ENCODE data around the gene DOCK3.

Gene DOCK3

DNA sequence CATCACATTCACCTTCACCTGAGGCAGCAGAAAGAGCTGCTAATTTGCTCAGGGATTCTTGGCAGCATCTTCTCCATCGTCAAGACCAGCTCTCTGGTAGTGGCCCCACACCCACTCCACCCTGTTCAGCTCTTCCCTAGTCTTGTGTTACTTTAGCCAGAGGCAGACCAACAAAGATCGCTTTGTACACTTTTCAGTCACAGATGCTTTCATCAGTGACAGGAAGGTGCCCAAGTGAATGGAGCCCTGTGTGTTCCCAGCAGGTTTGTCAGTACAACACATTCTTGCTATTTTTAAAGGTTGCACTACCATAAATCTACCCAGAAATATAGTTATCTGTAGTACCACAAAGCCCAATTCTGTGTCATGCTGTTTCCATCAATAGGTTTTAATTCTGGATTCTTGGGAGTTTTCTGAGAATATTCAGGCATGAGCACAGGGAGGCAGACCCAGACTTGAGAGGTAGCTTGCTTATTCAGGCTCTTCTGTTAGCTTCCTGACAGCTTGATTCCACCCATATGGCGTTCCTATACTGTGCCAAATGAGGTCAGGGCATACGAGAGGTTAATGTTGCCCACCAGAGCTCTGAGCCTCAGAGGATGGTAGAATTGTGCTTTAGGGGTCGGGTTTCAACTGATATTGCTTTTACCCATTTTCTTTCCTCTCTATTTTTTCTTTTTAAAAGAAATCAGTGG, 600.5 kb downstream of the DOCK3 start:
- DNase-seq (ENCODE audit: low read depth) = no peak
- TF ChIP-seq, protein P1, sequence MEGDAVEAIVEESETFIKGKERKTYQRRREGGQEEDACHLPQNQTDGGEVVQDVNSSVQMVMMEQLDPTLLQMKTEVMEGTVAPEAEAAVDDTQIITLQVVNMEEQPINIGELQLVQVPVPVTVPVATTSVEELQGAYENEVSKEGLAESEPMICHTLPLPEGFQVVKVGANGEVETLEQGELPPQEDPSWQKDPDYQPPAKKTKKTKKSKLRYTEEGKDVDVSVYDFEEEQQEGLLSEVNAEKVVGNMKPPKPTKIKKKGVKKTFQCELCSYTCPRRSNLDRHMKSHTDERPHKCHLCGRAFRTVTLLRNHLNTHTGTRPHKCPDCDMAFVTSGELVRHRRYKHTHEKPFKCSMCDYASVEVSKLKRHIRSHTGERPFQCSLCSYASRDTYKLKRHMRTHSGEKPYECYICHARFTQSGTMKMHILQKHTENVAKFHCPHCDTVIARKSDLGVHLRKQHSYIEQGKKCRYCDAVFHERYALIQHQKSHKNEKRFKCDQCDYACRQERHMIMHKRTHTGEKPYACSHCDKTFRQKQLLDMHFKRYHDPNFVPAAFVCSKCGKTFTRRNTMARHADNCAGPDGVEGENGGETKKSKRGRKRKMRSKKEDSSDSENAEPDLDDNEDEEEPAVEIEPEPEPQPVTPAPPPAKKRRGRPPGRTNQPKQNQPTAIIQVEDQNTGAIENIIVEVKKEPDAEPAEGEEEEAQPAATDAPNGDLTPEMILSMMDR (conservative IDR thresholded peaks at IDR 0.05; ENCODE audit: low read depth, low read length) = no peak
- H3K4me3 ChIP-seq (ENCODE audit: low read depth, low read length) = no peak overlapping the region

DNA sequence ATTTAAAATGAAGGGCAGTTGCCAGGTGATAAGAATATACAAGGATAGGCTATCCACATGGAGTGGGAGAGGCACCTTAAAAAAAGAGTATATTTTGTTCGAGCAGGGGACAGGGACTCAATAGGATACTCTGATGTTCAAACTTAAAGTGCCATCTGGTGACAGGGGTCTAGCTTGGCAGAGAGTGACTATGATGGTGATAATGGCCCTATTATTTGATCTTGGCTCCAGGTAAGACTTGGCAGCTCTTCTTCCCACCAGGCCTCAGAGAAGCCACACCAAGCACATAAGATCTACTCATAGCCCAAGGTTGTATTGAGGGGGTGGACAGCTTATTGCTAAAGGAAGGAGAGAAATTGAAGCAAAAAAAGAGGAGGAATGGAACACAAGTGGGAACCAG, 601.3 kb downstream of the DOCK3 start:
- TF ChIP-seq, protein P1 (conservative IDR thresholded peaks at IDR 0.05; ENCODE audit: low read depth, low read length) = no peak
- H3K4me3 ChIP-seq (ENCODE audit: low read depth, low read length) = no peak overlapping the region
- DNase-seq (ENCODE audit: low read depth) = no peak

DNA sequence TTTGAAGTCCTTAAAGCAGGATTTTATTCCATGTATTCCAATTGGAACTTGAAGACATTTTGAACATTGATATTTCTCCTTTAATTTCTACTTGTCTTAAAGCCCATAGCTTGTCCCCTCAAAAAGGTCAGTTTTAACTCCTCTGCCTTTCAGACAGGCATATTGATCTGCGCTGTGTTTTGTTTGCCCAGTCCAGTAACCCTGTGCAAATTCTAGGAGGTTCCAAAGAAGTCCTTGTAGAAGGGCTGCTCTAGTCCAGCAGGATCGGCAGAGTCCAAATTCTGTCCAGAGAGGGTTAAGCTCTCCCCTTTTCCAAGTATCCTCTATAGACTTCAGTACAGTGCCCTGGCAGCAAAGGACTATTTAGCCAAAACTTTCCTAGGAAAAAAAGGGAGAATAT, 604.7 kb downstream of the DOCK3 start:
- DNase-seq (ENCODE audit: low read depth) = no peak
- H3K4me3 ChIP-seq (ENCODE audit: low read depth, low read length) = no peak overlapping the region
- TF ChIP-seq, protein P1 (conservative IDR thresholded peaks at IDR 0.05; ENCODE audit: low read depth, low read length) = no peak

DNA sequence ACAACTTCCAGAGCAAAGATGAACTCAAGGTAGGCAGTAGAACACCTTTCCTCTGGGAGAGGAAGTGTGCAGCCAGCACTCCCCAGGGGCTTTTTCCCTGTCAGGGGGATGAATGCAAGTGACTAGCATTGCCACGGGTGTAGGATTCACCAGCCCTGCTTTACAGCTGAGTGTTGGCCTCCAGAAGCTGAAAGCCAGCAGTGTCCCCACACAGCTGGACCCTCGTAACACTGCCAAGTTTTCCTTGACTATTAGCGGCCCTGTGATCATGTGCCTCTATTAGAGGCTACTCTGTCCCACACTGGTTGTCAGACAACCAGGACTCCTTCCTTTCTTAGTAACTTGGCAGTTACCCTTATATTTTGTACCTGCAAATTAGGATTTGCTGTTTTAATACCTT, 605.4 kb downstream of the DOCK3 start:
- no peak overlapping the region for H3K4me3 ChIP-seq (ENCODE audit: low read depth, low read length)
- TF ChIP-seq, protein P1 (conservative IDR thresholded peaks at IDR 0.05; ENCODE audit: low read depth, low read length) = no peak
- DNase-seq (ENCODE audit: low read depth) = no peak

DNA sequence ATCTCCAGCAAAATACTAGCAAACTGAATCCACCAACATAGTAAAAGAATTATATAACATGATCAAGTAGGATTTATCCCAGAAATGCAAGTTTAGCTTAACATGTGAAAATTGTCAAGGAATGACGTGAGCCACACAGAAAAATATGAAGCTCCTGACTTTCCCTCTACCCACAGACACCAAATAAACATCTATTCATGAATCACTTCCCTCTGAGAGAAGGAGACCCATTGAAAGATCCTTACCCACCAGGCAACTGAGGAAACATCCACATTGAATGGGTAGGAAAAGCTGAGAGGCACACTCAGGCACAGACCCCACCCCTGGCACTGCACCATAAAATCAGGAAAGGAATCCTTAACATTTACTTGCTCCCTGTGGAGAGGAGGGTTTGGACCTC, 608.2 kb downstream of the DOCK3 start:
- H3K4me3 ChIP-seq (ENCODE audit: low read depth, low read length) = no peak overlapping the region
- TF ChIP-seq, protein P1 (conservative IDR thresholded peaks at IDR 0.05; ENCODE audit: low read depth, low read length) = no peak
- peak; percentile 8 for DNase-seq (ENCODE audit: low read depth)

DNA sequence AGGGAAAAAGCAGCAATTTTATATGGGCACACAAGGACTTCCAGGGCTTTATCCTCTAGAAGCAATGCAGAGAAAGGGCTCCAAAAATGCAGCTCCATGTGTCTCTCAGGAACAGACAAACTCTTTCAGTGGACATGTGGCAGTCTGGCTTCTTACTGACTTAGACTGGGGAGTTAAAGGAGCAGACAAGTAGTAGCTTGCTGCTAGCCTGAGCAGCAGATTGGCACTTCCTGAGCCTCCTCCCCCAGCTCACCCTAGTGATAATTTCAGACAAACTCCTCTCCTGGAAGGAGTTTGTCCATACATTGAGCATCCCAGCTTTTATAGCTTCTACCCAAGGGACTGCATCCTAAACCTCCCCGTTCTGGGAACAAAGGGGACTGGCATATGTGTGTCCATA, 608.7 kb downstream of the DOCK3 start:
- no peak overlapping the region for H3K4me3 ChIP-seq (ENCODE audit: low read depth, low read length)
- TF ChIP-seq, protein P1 (conservative IDR thresholded peaks at IDR 0.05; ENCODE audit: low read depth, low read length) = no peak
- no peak for DNase-seq (ENCODE audit: low read depth)

DNA sequence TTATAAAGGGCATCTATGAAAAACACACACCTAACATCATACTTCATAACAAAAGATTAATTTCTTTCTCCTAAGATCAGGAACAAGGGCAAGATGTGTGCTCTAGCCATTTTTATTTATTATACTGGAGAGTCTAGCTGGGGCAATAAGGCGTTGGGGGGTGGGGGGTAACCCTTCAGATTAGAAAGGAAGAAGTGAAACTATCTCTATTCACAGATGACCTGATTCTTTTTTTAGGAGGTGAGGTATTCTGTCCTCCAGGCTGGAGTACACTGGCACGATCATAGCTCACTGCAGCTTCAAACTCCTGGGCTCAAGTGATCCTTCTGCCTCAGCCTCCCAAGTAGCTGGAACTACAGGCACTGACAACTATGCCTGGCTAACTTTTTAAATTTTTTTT, 620.9 kb downstream of the DOCK3 start:
- no peak overlapping the region for H3K4me3 ChIP-seq (ENCODE audit: low read depth, low read length)
- no peak for DNase-seq (ENCODE audit: low read depth)
- TF ChIP-seq, protein P1 (conservative IDR thresholded peaks at IDR 0.05; ENCODE audit: low read depth, low read length) = no peak

All from choroid plexus epithelial cell (primary cell).